HG02571 (cell line): Measurements from ENCODE around the gene PPA1.
"Not testable (repeated sequence)": the region's sequence is repeated elsewhere in the genome, so short reads cannot be mapped to it uniquely, and the experiment has no call there.

Experiments used
- ATAC-seq: cut with Tn5 transposase; IDR thresholded peaks from one replicate; pipeline ENCODE4 v1.9.1; 2021; ENCODE audit warnings: mild to moderate bottlenecking, moderate library complexity; ENCODE audit not compliant: unreplicated experiment

The PPA1 gene

GRCh38 chr10:70233109-70233938 is at the start of gene PPA1:
PPA1 (minus strand) TSS chr10:70233429; CDS start chr10:70233327, 102 bp downstream.
- ATAC-seq, result peak; percentile 85

- no peak for ATAC-seq
These were observed 48.4 kb upstream of the PPA1 start for GRCh38 chr10:70281609-70282008.

- no peak for ATAC-seq
These were observed 46.9 kb upstream of the PPA1 start for GRCh38 chr10:70280099-70280498.

GRCh38 chr10:70277396-70278030 is 44.3 kb upstream of the PPA1 start:
- ATAC-seq, result no peak

- ATAC-seq, result no peak
These were observed 41.4 kb upstream of the PPA1 start for GRCh38 chr10:70274643-70275042.

GRCh38 chr10:70272925-70273316 is 39.7 kb upstream of the PPA1 start:
- ATAC-seq, result no peak

- no peak for ATAC-seq
These were observed 39.0 kb upstream of the PPA1 start for GRCh38 chr10:70271996-70272924.

- ATAC-seq, result no peak
These were observed 37.7 kb upstream of the PPA1 start for GRCh38 chr10:70270952-70271351.

GRCh38 chr10:70269741-70270140 is 36.5 kb upstream of the PPA1 start:
- no peak for ATAC-seq

- ATAC-seq, result no peak
These were observed 35.1 kb upstream of the PPA1 start for GRCh38 chr10:70268376-70268775.

GRCh38 chr10:70267161-70267933 is 34.1 kb upstream of the PPA1 start:
- ATAC-seq, result no peak

- ATAC-seq, result no peak
These were observed 33.5 kb upstream of the PPA1 start for GRCh38 chr10:70266701-70267100.

GRCh38 chr10:70266056-70266455 is 32.8 kb upstream of the PPA1 start:
- ATAC-seq, result no peak

- no peak for ATAC-seq
These were observed 31.9 kb upstream of the PPA1 start for GRCh38 chr10:70265032-70265689.

GRCh38 chr10:70260734-70261133 is 27.5 kb upstream of the PPA1 start:
- ATAC-seq, result no peak

- no peak for ATAC-seq
These were observed 27.0 kb upstream of the PPA1 start for GRCh38 chr10:70260259-70260658.

GRCh38 chr10:70258216-70258615 is 25.0 kb upstream of the PPA1 start:
- ATAC-seq, result no peak

- not testable (repeated sequence) for ATAC-seq
These were observed 24.6 kb upstream of the PPA1 start for GRCh38 chr10:70257816-70258215.

GRCh38 chr10:70256463-70256862 is 23.2 kb upstream of the PPA1 start:
- no peak for ATAC-seq
